Naive thymus-derived CD4-positive, alpha-beta T cell (primary cell): ENCODE results near the gene ADAM23. TPM values are rescaled to one million over a fixed set of nuclear protein-coding genes. Genes with fewer than 3 reads are reported as not detected.

Experiments used
- ATAC-seq: fragments of 150-1000 bp; cut with Tn5 transposase; 2 replicates; pipeline ENCODE4 v1.10.0; 2021; ENCODE audit warnings: mild to moderate bottlenecking, moderate library complexity
- CTCF ChIA-PET: fragments of 350-600 bp; sonication (Branson Sonifier 250); formaldehyde crosslinking; loops from one replicate; lab custom pipeline; 2021; ENCODE audit warnings: antibody characterized with exemption; lab: Charles Lee
- POLR2A ChIA-PET: fragments of 350-600 bp; sonication (Branson Sonifier 250); formaldehyde crosslinking; loops from one replicate; lab custom pipeline; 2021; ENCODE audit warnings: antibody characterized with exemption, inconsistent platforms; lab: Charles Lee
- DNase-seq, 9 donors: peaks; one replicate each; pipeline versions ENCODE4 v3.0.0 to v3.0.0-alpha.2; 2020 to 2022; ENCODE audit warnings: mixed read lengths in 1 of 9
- H3K27ac ChIP-seq: one replicate; pipeline ENCODE4 v1.7.0; 2013; ENCODE audit warnings: mild to moderate bottlenecking, low read depth, low read length, moderate library complexity
- H3K27me3 ChIP-seq, 2 donors: one replicate each; pipeline ENCODE4 v1.7.0; 2013; ENCODE audit warnings: low read length in 2 of 2, mild to moderate bottlenecking in 2 of 2, moderate library complexity in 2 of 2; ENCODE audit not compliant: control insufficient read depth in 2 of 2, insufficient read depth in 2 of 2
- H3K36me3 ChIP-seq, 3 experiments: 1 replicate in 2 of 3; 2 replicates in 1 of 3; pipeline ENCODE4 v1.7.0; 2013; ENCODE audit warnings: low read length in 3 of 3, mild to moderate bottlenecking in 3 of 3, moderate library complexity in 1 of 3; ENCODE audit not compliant: insufficient read depth in 3 of 3, control insufficient read depth in 2 of 3
- H3K4me1 ChIP-seq, 2 donors: one replicate each; pipeline ENCODE4 v1.7.0; 2013; ENCODE audit warnings: low read length in 2 of 2, mild to moderate bottlenecking in 2 of 2, moderate library complexity in 1 of 2; ENCODE audit not compliant: control insufficient read depth in 2 of 2, insufficient read depth in 2 of 2
- H3K4me3 ChIP-seq: 2 replicates; pipeline ENCODE4 v1.7.0; 2013; ENCODE audit warnings: mild to moderate bottlenecking, low read length
- H3K9me3 ChIP-seq, 3 experiments: 1 replicate in 2 of 3; 2 replicates in 1 of 3; pipeline ENCODE4 v1.7.0; 2013; ENCODE audit warnings: low read length in 3 of 3; ENCODE audit not compliant: control insufficient read depth in 2 of 3
- H3K27ac Mint-ChIP-seq, 9 donors: one replicate each; pipeline ENCODE4 v1.8.0; 2020 to 2022; ENCODE audit warnings: mixed read lengths in 9 of 9, mild to moderate bottlenecking in 8 of 9, moderate library complexity in 5 of 9, inconsistent platforms in 2 of 9
- H3K27me3 Mint-ChIP-seq, 5 donors: one replicate each; pipeline ENCODE4 v1.8.0; 2021 to 2022; ENCODE audit warnings: mixed read lengths in 5 of 5, mild to moderate bottlenecking in 1 of 5
- H3K36me3 Mint-ChIP-seq, 5 donors: one replicate each; pipeline ENCODE4 v1.8.0; 2020 to 2022; ENCODE audit warnings: mixed read lengths in 5 of 5, mild to moderate bottlenecking in 3 of 5, inconsistent platforms in 1 of 5
- H3K4me1 Mint-ChIP-seq, 7 donors: one replicate each; pipeline ENCODE4 v1.8.0; 2020 to 2022; ENCODE audit warnings: mixed read lengths in 7 of 7, mild to moderate bottlenecking in 3 of 7, inconsistent platforms in 1 of 7
- H3K4me3 Mint-ChIP-seq, 10 donors: one replicate each; pipeline ENCODE4 v1.8.0; 2020 to 2022; ENCODE audit warnings: mild to moderate bottlenecking in 10 of 10, mixed read lengths in 10 of 10, moderate library complexity in 6 of 10, inconsistent platforms in 2 of 10
- H3K9me3 Mint-ChIP-seq, 11 donors: one replicate each; pipeline ENCODE4 v1.8.0; 2020 to 2022; ENCODE audit warnings: mixed read lengths in 11 of 11, mild to moderate bottlenecking in 4 of 11, inconsistent platforms in 1 of 11, moderate library complexity in 1 of 11
- intact Hi-C, 2 donors: fragments of 100-400 bp; cut with micrococcal nuclease; formaldehyde crosslinking; loops; one replicate each; pipeline ENCODE4 v1.15.1; 2023
- polyA plus RNA-seq, 2 donors: library from polyadenylated mRNA; unstranded; fragments of 300-500 nt; fragmentation: Illumina TruSeq; gene quantifications; one replicate each; pipeline ENCODE4 v1.2.3, GENCODE V29; 2021
- total RNA-seq, 6 experiments: library from RNA in 5 of 6; stranded (reverse) in 5 of 6; gene quantifications; 1 replicate in 5 of 6; 2 replicates in 1 of 6; pipeline ENCODE4 v1.2.3 and lab custom pipeline; 2021 to 2026

The ADAM23 gene
- total and polyA plus RNA-seq, 7 experiments from 2014 or later = 0.22 to 5.6 (median 1.2) TPM

GRCh38 chr2:206430452-206430851, 12.9 kb upstream of the ADAM23 start:
- ATAC-seq (no peak), DNase-seq (no peak)
- H3K4me3 Mint-ChIP-seq = no peak overlapping the region
- H3K27ac Mint-ChIP-seq = no peak overlapping the region
- peaks cover 0 to 17% (median 9%) of the 10 kb centered on the region in 5 donors for H3K27me3 Mint-ChIP-seq
- POLR2A ChIA-PET = no interaction called here
- H3K4me1 ChIP-seq = no peaks in the 10 kb centered on the region
- intact Hi-C loops = no loop called here
- no peaks in the 10 kb centered on the region for H3K27me3 ChIP-seq
- no peaks in the 10 kb centered on the region for H3K36me3 ChIP-seq
- no peaks in the 10 kb centered on the region for H3K4me1 Mint-ChIP-seq
- no peak overlapping the region for H3K4me3 ChIP-seq
- no peaks in the 10 kb centered on the region for H3K9me3 ChIP-seq
- H3K27ac ChIP-seq = no peak overlapping the region
- no peaks in the 10 kb centered on the region for H3K36me3 Mint-ChIP-seq
- CTCF ChIA-PET = no interaction called here
- peaks cover 0 to 2% (median 0%) of the 10 kb centered on the region in 11 donors for H3K9me3 Mint-ChIP-seq

DNA sequence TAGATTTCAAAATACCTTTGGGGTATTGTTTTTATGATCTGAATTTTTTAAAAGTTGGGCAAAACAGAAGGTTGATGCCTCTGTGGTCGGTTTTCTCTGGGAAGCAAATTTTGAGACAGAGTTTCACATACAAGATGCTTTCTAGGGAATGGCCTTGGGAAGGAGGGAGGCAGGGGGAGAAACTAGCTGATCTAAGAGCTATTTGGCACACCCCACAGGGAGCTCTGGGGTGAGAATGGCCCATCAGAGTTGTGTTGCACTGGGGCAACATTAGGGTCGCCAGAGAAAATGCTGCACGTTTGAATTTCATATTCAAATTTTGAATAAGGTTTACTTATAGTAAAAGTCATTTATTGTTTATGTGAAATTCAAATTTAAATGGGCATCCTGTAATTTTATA, 11.9 kb upstream of the ADAM23 start:
- Mint-ChIP-seq H3K4me1 (no peaks in the 10 kb centered on the region), H3K4me3 (no peak overlapping the region), H3K27ac (no peak overlapping the region), H3K36me3 (no peaks in the 10 kb centered on the region), H3K27me3 (peaks cover 0 to 17% (median 8%) of the 10 kb centered on the region in 5 donors), H3K9me3 (peaks cover 0 to 2% (median 0%) of the 10 kb centered on the region in 11 donors)
- Histone ChIP-seq H3K9me3 (no peaks in the 10 kb centered on the region), H3K4me1 (no peaks in the 10 kb centered on the region), H3K36me3 (no peaks in the 10 kb centered on the region), H3K4me3 (no peak overlapping the region), H3K27ac (no peak overlapping the region), H3K27me3 (no peaks in the 10 kb centered on the region)
- ChIA-PET POLR2A (no interaction called here), CTCF (no interaction called here)
- ATAC-seq = no peak
- intact Hi-C loops = no loop called here
- DNase-seq = no peak

DNA sequence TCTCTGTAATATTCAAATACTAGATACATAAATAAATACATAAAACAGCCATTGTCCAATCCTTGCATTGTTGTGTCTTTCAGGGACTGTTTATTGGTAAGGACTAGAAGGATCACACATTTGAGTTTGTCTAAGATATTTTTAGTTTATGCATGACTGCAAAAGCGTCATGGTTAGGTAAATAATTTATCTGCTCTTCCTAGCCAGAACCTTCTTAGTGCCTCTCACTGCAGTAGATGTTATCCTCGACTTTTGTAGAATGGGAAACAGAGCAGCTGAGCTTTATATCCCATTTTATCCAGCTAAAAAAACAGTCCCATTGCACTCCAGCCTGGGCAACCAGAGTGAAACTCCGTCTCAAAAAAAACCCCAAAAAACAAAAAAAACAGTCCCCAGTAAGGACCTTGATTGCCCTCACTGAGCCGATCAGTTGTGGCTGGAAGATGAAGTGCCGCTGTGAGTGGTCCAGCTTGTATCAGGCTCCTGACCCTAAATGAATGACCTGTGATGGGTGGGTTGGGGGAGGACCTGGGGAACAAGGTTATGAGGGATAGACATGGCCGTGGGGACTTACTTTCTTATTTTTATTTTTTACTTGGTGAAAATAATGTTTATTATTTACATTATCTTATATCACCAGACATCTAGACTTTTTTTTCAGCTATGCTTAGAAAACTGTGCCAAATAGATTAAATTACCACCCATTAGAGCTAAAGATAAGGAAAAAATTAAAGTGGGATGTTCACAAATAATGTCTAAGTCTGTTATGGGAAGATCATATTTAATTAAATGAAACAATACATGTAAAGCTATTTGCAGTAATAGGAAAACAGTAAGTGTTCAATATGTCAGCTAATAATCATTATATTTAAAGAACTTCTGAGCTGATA, 10.9 kb upstream of the ADAM23 start:
- Mint-ChIP-seq H3K4me1 (no peaks in the 10 kb centered on the region), H3K36me3 (no peaks in the 10 kb centered on the region), H3K9me3 (peaks cover 0 to 2% (median 0%) of the 10 kb centered on the region in 11 donors), H3K4me3 (no peak overlapping the region), H3K27me3 (peaks cover 3 to 17% (median 10%) of the 10 kb centered on the region in 5 donors), H3K27ac (no peak overlapping the region)
- intact Hi-C loops = no loop called here
- ChIA-PET POLR2A (no interaction called here), CTCF (no interaction called here)
- Histone ChIP-seq H3K4me3 (no peak overlapping the region), H3K27me3 (no peaks in the 10 kb centered on the region), H3K27ac (no peak overlapping the region), H3K36me3 (no peaks in the 10 kb centered on the region), H3K4me1 (no peaks in the 10 kb centered on the region), H3K9me3 (no peaks in the 10 kb centered on the region)
- ATAC-seq = no peak
- no peak for DNase-seq

DNA sequence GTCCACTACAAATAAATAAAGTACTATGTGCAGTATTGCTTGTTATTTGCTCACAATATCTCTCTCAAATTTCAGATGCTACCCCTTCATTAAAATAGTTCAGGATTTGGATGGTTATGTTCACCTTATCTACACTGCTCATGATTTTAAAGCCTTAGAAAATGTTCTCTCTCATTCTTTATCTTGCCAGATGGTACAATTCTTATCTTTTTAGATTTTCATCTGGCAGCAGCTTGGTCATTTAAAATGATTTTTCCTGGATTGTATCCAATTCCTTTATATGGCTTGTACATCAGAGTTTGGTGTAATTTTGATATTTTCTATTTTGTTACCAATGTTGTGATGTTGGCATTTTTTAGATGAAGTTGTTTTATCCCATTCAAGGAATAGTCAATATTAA, 10.1 kb upstream of the ADAM23 start:
- H3K27ac ChIP-seq = no peak overlapping the region
- no peaks in the 10 kb centered on the region for H3K4me1 ChIP-seq
- Mint-ChIP-seq H3K4me1 (no peaks in the 10 kb centered on the region), H3K9me3 (peaks cover 0 to 2% (median 0%) of the 10 kb centered on the region in 11 donors), H3K27me3 (peaks cover 10 to 20% (median 16%) of the 10 kb centered on the region in 5 donors), H3K4me3 (no peak overlapping the region), H3K27ac (no peak overlapping the region), H3K36me3 (no peaks in the 10 kb centered on the region)
- DNase-seq (no peak), ATAC-seq (no peak)
- H3K9me3 ChIP-seq = no peaks in the 10 kb centered on the region
- ChIA-PET CTCF (no interaction called here), POLR2A (no interaction called here)
- no peaks in the 10 kb centered on the region for H3K27me3 ChIP-seq
- H3K36me3 ChIP-seq = no peaks in the 10 kb centered on the region
- no peak overlapping the region for H3K4me3 ChIP-seq
- intact Hi-C loops = no loop called here

DNA sequence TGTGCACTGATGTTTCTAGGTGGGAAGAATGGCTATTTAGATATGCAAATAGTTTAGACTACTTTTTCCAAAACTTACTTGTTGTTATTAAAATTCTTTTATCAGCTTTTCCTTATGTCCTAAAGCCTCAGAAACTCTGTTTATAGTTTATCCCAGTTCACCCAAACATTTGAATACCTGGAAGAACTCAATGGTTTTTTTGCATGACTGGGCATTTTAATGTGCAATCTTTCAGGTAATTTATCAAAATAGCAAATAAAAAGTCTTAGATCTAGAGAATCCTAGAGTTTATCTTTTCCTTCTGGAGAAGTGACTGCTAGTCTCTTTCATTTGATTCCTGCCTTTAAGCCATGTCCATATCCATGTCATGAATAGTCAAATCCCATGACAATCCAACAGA, 9.6 kb upstream of the ADAM23 start:
- no peak for DNase-seq
- no peak for ATAC-seq
- Mint-ChIP-seq H3K27me3 (peaks cover 15 to 24% (median 18%) of the 10 kb centered on the region in 5 donors), H3K36me3 (no peaks in the 10 kb centered on the region), H3K4me1 (no peaks in the 10 kb centered on the region), H3K4me3 (no peak overlapping the region), H3K27ac (no peak overlapping the region), H3K9me3 (no peaks in the 10 kb centered on the region)
- no peaks in the 10 kb centered on the region for H3K4me1 ChIP-seq
- no peak overlapping the region for H3K4me3 ChIP-seq
- H3K27me3 ChIP-seq = no peaks in the 10 kb centered on the region
- no peaks in the 10 kb centered on the region for H3K36me3 ChIP-seq
- H3K27ac ChIP-seq = no peak overlapping the region
- no peaks in the 10 kb centered on the region for H3K9me3 ChIP-seq
- CTCF ChIA-PET = no interaction called here
- POLR2A ChIA-PET = no interaction called here
- intact Hi-C loops = no loop called here

DNA sequence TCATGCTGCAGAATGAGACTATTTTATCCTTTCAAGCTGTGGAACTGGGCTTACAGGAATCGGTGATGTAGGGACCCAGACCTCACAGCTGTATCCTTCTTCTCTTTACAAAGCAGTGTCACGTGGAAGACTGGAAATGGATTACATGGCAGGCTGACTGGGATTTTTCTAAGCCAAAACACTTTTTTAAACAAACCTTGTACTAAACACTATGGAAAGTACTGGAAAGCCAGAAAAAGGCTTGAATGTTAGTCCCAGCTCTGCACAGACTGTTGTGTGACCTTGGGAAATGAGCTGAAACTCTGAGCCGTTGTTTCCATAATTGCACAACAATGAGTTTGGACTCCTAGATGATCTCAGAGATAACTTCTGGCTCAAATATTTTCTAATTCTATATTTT, 7.6 kb upstream of the ADAM23 start:
- no peak overlapping the region for H3K27ac ChIP-seq
- no peaks in the 10 kb centered on the region for H3K9me3 ChIP-seq
- no peaks in the 10 kb centered on the region for H3K9me3 Mint-ChIP-seq
- no peaks in the 10 kb centered on the region for H3K36me3 ChIP-seq
- no peak for DNase-seq
- no peaks in the 10 kb centered on the region for H3K27me3 ChIP-seq
- H3K27ac Mint-ChIP-seq = no peak overlapping the region
- ChIA-PET POLR2A (no interaction called here), CTCF (interaction anchor here (0.9 kb wide), 1 partner anchor 11 kb away, joined by 3 read pairs; no protein-coding TSS in a partner anchor)
- ATAC-seq = no peak
- no peak overlapping the region for H3K4me3 Mint-ChIP-seq
- intact Hi-C loops = no loop called here
- H3K4me1 Mint-ChIP-seq = no peaks in the 10 kb centered on the region
- H3K27me3 Mint-ChIP-seq = peaks cover 25 to 41% (median 32%) of the 10 kb centered on the region in 5 donors
- H3K36me3 Mint-ChIP-seq = no peaks in the 10 kb centered on the region
- H3K4me3 ChIP-seq = no peak overlapping the region
- H3K4me1 ChIP-seq = no peaks in the 10 kb centered on the region
